ENCODE measurements around the gene BACH2. TPM values are rescaled to one million over a fixed set of nuclear protein-coding genes. Genes with fewer than 3 reads are reported as not detected.
A peak's percentile ranks its signal among the peaks of the same experiment; 100 is the strongest.

The BACH2 gene
- total RNA-seq, 1 donor from 2014 or later: 2.1 TPM

- no peak for FAIRE-seq
These were observed 137.2 kb downstream of the BACH2 start for GRCh38 chr6:90159452-90159851.

GRCh38 chr6:90158936-90159335 is 137.7 kb downstream of the BACH2 start:
- no peak for FAIRE-seq
- DNase-seq (ENCODE audit: low read depth): no peak
- no peak for TF ChIP-seq CTCF (IDR thresholded peaks at IDR 0.05; ENCODE audit: insufficient read depth, low read length, severe bottlenecking)
- H3K36me3 ChIP-seq (ENCODE audit: control insufficient read depth, insufficient read depth, low read length): no peaks in the 10 kb centered on the region
- no peaks in the 10 kb centered on the region for H3K27me3 ChIP-seq (ENCODE audit: control insufficient read depth, insufficient read depth, low read length)
- H3K4me3 ChIP-seq (ENCODE audit: low read depth, low read length): no peak overlapping the region

More at GRCh38 chr6:90159452-90159851, 137.2 kb downstream of the BACH2 start:
- no peak for TF ChIP-seq CTCF (IDR thresholded peaks at IDR 0.05; ENCODE audit: insufficient read depth, low read length, severe bottlenecking)
- Histone ChIP-seq H3K4me3 (ENCODE audit: low read depth, low read length) (no peak overlapping the region), H3K27me3 (ENCODE audit: control insufficient read depth, insufficient read depth, low read length) (no peaks in the 10 kb centered on the region), H3K36me3 (ENCODE audit: control insufficient read depth, insufficient read depth, low read length) (no peaks in the 10 kb centered on the region)
- DNase-seq (ENCODE audit: low read depth): no peak

GRCh38 chr6:90157441-90157840 is 139.2 kb downstream of the BACH2 start:
- FAIRE-seq (no peak), DNase-seq (ENCODE audit: low read depth) (no peak)
- H3K36me3 ChIP-seq (ENCODE audit: control insufficient read depth, insufficient read depth, low read length): no peaks in the 10 kb centered on the region
- H3K4me3 ChIP-seq (ENCODE audit: low read depth, low read length): no peak overlapping the region
- no peaks in the 10 kb centered on the region for H3K27me3 ChIP-seq (ENCODE audit: control insufficient read depth, insufficient read depth, low read length)
- TF ChIP-seq CTCF (IDR thresholded peaks at IDR 0.05; ENCODE audit: insufficient read depth, low read length, severe bottlenecking): no peak

GRCh38 chr6:90156861-90157260 is 139.8 kb downstream of the BACH2 start:
- FAIRE-seq (peak; percentile 85), DNase-seq (ENCODE audit: low read depth) (peak; percentile 88)
- no peak overlapping the region for H3K4me3 ChIP-seq (ENCODE audit: low read depth, low read length)
- no peaks in the 10 kb centered on the region for H3K36me3 ChIP-seq (ENCODE audit: control insufficient read depth, insufficient read depth, low read length)
- no peaks in the 10 kb centered on the region for H3K27me3 ChIP-seq (ENCODE audit: control insufficient read depth, insufficient read depth, low read length)
- no peak for TF ChIP-seq CTCF (IDR thresholded peaks at IDR 0.05; ENCODE audit: insufficient read depth, low read length, severe bottlenecking)

- no peaks in the 10 kb centered on the region for H3K27me3 ChIP-seq (ENCODE audit: control insufficient read depth, insufficient read depth, low read length)
- H3K36me3 ChIP-seq (ENCODE audit: control insufficient read depth, insufficient read depth, low read length): no peaks in the 10 kb centered on the region
- TF ChIP-seq CTCF (IDR thresholded peaks at IDR 0.05; ENCODE audit: insufficient read depth, low read length, severe bottlenecking): no peak
- FAIRE-seq (no peak), DNase-seq (ENCODE audit: low read depth) (no peak)
- H3K4me3 ChIP-seq (ENCODE audit: low read depth, low read length): no peak overlapping the region
These were observed 141.7 kb downstream of the BACH2 start for GRCh38 chr6:90154755-90155470.

Data from bronchial epithelial cell (primary cell).